K562 (cell line): ENCODE results near the gene PTK7. TPM values are rescaled to one million over a fixed set of nuclear protein-coding genes. Genes with fewer than 3 reads are reported as not detected.
A peak's percentile ranks its signal among the peaks of the same experiment; 100 is the strongest.

Experiments used
- ARNT ChIP-seq, 2 experiments: fragments of 450-650 bp; IDR thresholded peaks; 2 replicates each; pipeline ENCODE4 v1.6.1; 2016; ENCODE audit warnings: mild to moderate bottlenecking in 1 of 2
- CBFA2T2 ChIP-seq: fragments of 450-650 bp; conservative IDR thresholded peaks from 2 replicates; pipeline ENCODE4 v1.6.1; 2017; ENCODE audit warnings: mild to moderate bottlenecking
- E2F3 ChIP-seq: fragments of 250-450 bp; sonication (Bioruptor Pico); IDR thresholded peaks from 2 replicates; pipeline ENCODE4 v1.4.0; 2020; ENCODE audit warnings: mild to moderate bottlenecking
- EP400 ChIP-seq: fragments of 450-650 bp; IDR thresholded peaks from 2 replicates; pipeline ENCODE4 v1.6.1; 2017; ENCODE audit warnings: antibody characterized with exemption, mild to moderate bottlenecking, moderate library complexity
- ETV6 ChIP-seq, 3 experiments: fragments of 150-350 bp in 1 of 3; sonication (generic) in 1 of 3; formaldehyde crosslinking in 1 of 3; IDR thresholded peaks; 2 replicates each; pipeline versions ENCODE4 v1.6.1 to v1.8.0; 2014 to 2022; ENCODE audit warnings: borderline replicate concordance in 2 of 3, low read depth in 2 of 3, antibody characterized with exemption in 1 of 3, low read length in 1 of 3, mild to moderate bottlenecking in 1 of 3, missing genetic modification reagents in 1 of 3
- FOXJ2 ChIP-seq: fragments of 200-800 bp; sonication (Bioruptor generic); IDR thresholded peaks from 2 replicates; pipeline ENCODE4 v1.6.1; 2016; ENCODE audit warnings: missing genetic modification characterization, missing compliant biosample characterization
- HNRNPL ChIP-seq: fragments of 200-400 bp; formaldehyde crosslinking; IDR thresholded peaks from 2 replicates; pipeline ENCODE4 v1.6.1; 2017; ENCODE audit warnings: low read depth, mild to moderate bottlenecking, low read length
- KHSRP ChIP-seq: fragments of 450-650 bp; IDR thresholded peaks from 2 replicates; pipeline ENCODE4 v1.6.1; 2017
- MLLT1 ChIP-seq, 2 experiments: fragments of 450-650 bp; IDR thresholded peaks; 2 replicates each; pipeline ENCODE4 v1.6.1; 2016
- NR2C2 ChIP-seq, 2 experiments: fragments of 200-800 bp in 1 of 2; sonication (Bioruptor generic) in 1 of 2; sonication (generic) in 1 of 2; formaldehyde crosslinking in 1 of 2; IDR thresholded peaks; 2 replicates each; pipeline versions ENCODE4 v1.6.1 to v1.8.0; 2016 to 2022; ENCODE audit warnings: mild to moderate bottlenecking in 1 of 2, missing compliant biosample characterization in 1 of 2, missing genetic modification characterization in 1 of 2, missing genetic modification reagents in 1 of 2
- NR3C1 ChIP-seq: sonication (generic); formaldehyde crosslinking; IDR thresholded peaks from 2 replicates; pipeline ENCODE4 v1.8.1; 2022; ENCODE audit warnings: missing genetic modification reagents
- REST ChIP-seq, 2 experiments: fragments of 450-650 bp; formaldehyde crosslinking in 1 of 2; IDR thresholded peaks; 2 replicates each; pipeline versions ENCODE4 v1.4.0 to v1.6.1; 2014 to 2020; ENCODE audit warnings: mild to moderate bottlenecking in 2 of 2, borderline replicate concordance in 1 of 2, low read depth in 1 of 2
- SOX6 ChIP-seq: fragments of 450-650 bp; IDR thresholded peaks from 2 replicates; pipeline ENCODE4 v1.6.1; 2014; ENCODE audit warnings: mild to moderate bottlenecking
- TBL1XR1 ChIP-seq, 2 experiments: IDR thresholded peaks; 2 replicates each; pipeline ENCODE4 v1.6.1; 2012; ENCODE audit warnings: improper control_type of control experiment in 2 of 2, low read length in 2 of 2, mild to moderate bottlenecking in 1 of 2
- ZNF551 ChIP-seq: fragments of 250-450 bp; sonication (Bioruptor Pico); IDR thresholded peaks from 2 replicates; pipeline ENCODE4 v1.5.0; 2021; ENCODE audit warnings: mild to moderate bottlenecking, moderate library complexity
- polyA plus RNA-seq, 8 experiments: library from polyadenylated mRNA; depleted of rRNA in 4 of 8; stranded (reverse) in 5 of 8; unstranded in 3 of 8; fragments of >200 nt; fragmentation: Nextera tagmentation in 2 of 8; fragmentation: Illumina TruSeq in 1 of 8; extraction: Ambion mirVana in 2 of 8; extraction: Trizol in 1 of 8; gene quantifications; 2 replicates each; pipeline versions ENCODE4 v1.2.1 to v1.2.3, GENCODE V29; 2011 to 2014; ENCODE audit warnings: inconsistent platforms in 1 of 8, missing spikeins in 1 of 8
- total RNA-seq, 7 experiments: library from RNA; depleted of rRNA in 6 of 7; stranded (reverse); fragments of >200 nt in 6 of 7; fragmentation: Illumina TruSeq in 2 of 7; extraction: Trizol in 2 of 7; gene quantifications; 2 replicates each; pipeline versions ENCODE4 v1.2.1 to v1.2.3, GENCODE V29; 2011 to 2021; ENCODE audit warnings: low replicate concordance in 1 of 7

PTK7 gene
- total and polyA plus RNA-seq, 9 of the 15 experiments (the other 6 are each of a cell fraction or from before 2014, with no cell fraction given): 0.20 to 6.8 (median 4.2) TPM

- TF ChIP-seq FOXJ2 (tag) (peak; percentile 61; the same call in 1 of the 2 replicates), ARNT (IDR thresholded peaks at IDR 0.05) (no peak), MLLT1 (IDR thresholded peaks at IDR 0.05) (peak in 1 of 2 experiments; percentile 28; a peak in 1 of 4 replicates), ETV6 (IDR thresholded peaks at IDR 0.05; ENCODE audit: borderline replicate concordance in 1 of 2, low read depth in 2 of 2, low read length in 1 of 2) (no peak), ETV6 (CRISPR knock-in tag; IDR thresholded peaks at IDR 0.05; ENCODE audit: borderline replicate concordance) (peak; percentile 40; the same call in 1 of the 2 replicates), KHSRP (no peak), HNRNPL (peak; percentile 89), EP400 (peak; percentile 67), NR3C1 (CRISPR knock-in tag) (0 out of 2 replicates have a peak, but pooled peaks have one; percentile 37), NR2C2 (CRISPR knock-in tag; IDR thresholded peaks at IDR 0.05) (no peak; the same call in 1 of the 2 replicates), NR2C2 (tag; IDR thresholded peaks at IDR 0.05) (peak; percentile 82), REST (IDR thresholded peaks at IDR 0.05; ENCODE audit: borderline replicate concordance) (peak; percentile 37; the same call in 1 of the 2 replicates), REST (CRISPR knock-in tag; IDR thresholded peaks at IDR 0.05; ENCODE audit: low read depth) (peak; percentile 85), SOX6 (peak; percentile 28), E2F3 (CRISPR knock-in tag) (no peak), TBL1XR1 (IDR thresholded peaks at IDR 0.05; ENCODE audit: low read length in 2 of 2) (peak in 1 of 2 experiments; percentile 59; a peak in 1 of 4 replicates), ZNF551 (CRISPR knock-in tag) (no peak), CBFA2T2 (no peak)
Observed at GRCh38 chr6:43170931-43171706, 95.0 kb downstream of the PTK7 start, which contains the start of gene SRF (continued).
